Measurements from ENCODE around the gene HUNK.
A peak's percentile ranks its signal among the peaks of the same experiment; 100 is the strongest.
"Not testable (repeated sequence)": the region's sequence is repeated elsewhere in the genome, so short reads cannot be mapped to it uniquely, and the experiment has no call there.

Gene HUNK

GRCh38 chr21:31872452-31873274, at the start of gene HUNK:
HUNK (plus strand) TSS chr21:31873020; CDS start chr21:31873675, 655 bp downstream.
- DNase-seq (ENCODE audit: low read depth in 2 of 2) = no peak

DNA sequence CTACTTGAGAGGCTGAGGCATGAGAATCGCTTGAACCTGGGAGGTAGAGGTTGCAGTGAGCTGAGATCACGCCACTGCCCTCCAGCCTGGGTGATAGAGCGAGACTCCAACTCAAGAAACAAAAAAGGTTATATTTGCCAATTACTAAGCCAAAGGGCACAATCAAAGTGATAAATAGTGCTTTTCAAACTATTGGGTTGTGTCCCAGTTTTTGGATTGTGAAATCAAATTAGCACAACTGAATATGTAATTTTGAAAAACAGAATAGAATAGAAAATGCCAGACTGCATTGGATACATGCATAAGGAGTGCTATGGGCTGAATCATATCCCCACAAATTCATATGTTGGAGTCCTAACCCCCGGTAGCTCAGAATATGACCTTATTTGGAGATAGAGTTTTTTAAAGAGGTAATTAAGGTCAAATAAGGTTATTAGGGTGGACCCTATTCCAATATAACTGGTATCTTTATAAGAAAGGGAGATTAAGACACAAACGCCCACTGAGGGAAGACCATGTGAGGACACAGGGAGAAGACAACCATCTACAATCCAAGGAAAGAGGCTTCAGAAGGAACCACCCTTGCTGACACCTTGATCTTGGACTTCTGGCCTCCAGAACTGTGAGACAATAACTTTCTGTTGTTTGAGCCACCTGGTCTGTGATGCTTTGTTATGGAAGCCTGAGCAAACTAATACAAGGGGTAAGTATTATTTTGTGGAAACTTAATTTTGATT, 42.9 kb upstream of the HUNK start:
- no peak for DNase-seq (ENCODE audit: low read depth in 2 of 2)

- DNase-seq (ENCODE audit: low read depth in 2 of 2) = no peak
These were observed 42.1 kb upstream of the HUNK start for GRCh38 chr21:31830701-31831100.

- no peak for DNase-seq (ENCODE audit: low read depth in 2 of 2)
These were observed 35.8 kb upstream of the HUNK start for GRCh38 chr21:31837041-31837440.

DNA sequence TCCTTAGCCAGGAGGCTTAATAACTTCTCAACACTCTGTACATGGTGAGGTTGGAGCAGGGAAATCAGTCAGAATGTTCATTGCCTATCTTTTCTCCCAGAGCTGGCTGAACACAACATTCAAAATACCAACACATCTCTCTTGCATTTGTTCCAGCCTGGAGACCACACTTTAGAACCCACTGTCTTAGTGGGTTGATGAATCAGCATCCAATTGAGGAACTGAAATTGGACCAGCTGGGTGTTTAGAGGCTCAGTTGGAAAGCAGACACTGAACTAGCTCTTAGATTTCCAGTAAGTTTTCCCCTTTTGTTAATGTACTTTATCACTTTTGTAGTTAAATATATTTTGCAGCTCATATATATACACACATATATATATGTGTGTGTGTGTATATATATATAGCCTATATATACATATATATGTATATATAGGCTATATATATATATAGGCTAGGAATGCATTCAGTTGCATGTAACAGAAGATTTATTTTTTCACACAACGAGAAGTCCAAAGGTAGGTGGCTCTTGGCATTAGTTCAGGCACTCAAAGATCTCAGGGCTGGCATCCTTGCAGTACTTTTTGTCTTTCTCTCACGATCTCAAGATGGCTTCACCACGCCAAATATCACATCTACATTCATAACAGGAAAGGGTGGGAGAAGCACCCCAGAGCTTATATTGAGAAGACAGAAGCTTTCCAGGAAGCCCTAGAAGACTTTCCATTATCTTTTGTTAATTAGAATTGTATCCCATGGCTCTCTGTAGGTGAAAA, 35.0 kb upstream of the HUNK start:
- no peak for DNase-seq (ENCODE audit: low read depth in 2 of 2)

DNA sequence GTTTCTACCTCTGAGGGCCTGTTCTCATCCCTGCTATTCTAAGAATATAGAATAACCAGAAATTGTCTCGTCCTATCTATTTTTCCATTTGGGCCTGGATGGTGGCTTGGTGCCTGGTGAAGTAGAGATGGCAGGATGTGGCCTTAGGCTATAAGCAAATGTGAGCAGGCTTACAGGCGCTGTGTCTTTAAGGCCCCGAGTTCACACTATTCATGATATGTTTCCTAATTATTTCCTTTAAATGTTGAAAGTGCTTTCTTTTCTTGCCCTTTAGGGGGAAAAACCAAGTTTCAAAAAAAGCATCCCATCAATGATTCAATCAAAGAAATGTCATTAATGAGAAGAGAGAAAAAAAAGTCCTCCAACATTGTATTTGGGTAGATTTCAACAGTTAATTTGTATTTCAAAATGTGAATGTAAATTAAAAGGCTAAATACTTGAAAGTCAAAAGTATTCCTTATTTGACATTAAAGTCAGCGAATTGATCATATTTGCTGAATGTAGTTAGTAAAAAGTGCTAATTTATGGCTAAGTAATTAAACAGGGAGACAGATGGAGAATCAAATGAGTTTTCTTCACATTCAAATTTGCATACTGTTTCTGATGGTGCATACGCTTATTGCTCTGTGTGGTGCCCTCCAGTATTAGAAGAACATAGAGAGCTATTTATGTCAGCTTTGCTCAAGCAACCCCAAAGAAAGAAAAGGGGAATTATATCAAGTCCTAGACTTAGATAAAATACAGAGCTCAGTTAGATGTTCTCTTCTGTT, 34.0 kb upstream of the HUNK start:
- no peak for DNase-seq (ENCODE audit: low read depth in 2 of 2)

GRCh38 chr21:31844206-31844605, 28.6 kb upstream of the HUNK start:
- DNase-seq (ENCODE audit: low read depth in 2 of 2) = no peak

- no peak for DNase-seq (ENCODE audit: low read depth in 2 of 2)
These were observed 27.6 kb upstream of the HUNK start for GRCh38 chr21:31845151-31845729.

DNA sequence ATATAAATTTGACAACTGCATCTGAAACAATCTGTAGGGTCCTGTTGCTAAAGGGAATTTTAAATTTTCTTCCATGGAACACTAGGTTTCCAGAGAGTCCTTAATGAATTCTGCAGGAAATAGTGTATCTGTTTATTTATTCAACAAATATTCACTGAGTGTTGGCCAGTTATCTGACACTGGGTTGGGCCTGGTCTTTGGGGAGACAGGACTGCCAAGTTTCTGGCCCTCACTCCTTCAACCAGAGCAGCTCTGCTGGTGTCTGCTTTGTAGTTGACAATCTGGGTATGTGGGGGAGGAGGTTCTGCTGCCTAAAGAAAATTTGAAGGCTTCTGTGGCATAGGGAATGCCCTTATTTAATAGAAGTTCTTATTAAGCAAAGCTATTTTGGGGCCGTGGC, 26.1 kb upstream of the HUNK start:
- no peak for DNase-seq (ENCODE audit: low read depth in 2 of 2)

DNA sequence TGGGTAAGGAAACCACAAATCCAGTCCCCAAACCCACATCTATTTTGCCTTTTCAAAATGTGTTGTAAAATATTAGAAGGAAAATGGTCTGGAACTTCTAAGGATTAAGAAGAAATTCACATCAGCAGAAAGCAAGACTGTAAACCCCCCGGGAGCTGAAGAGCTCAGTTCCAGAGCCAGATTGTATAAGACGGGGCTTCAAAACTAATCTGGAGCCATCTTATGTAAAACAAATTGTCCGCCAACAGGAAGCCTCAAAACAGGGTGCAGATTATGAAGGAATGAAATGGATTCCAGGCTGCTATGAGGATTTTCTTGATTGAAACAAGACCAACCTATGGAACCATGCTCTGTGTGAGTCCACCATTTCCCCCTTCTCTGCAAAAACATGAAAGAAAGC, 25.1 kb upstream of the HUNK start:
- DNase-seq (ENCODE audit: low read depth in 2 of 2) = no peak

- no peak for DNase-seq (ENCODE audit: low read depth in 2 of 2)
These were observed 24.4 kb upstream of the HUNK start for GRCh38 chr21:31848326-31848985.

GRCh38 chr21:31850886-31851285, 21.9 kb upstream of the HUNK start:
- DNase-seq (ENCODE audit: low read depth in 2 of 2) = no peak

- DNase-seq (ENCODE audit: low read depth in 2 of 2) = no peak
These were observed 17.6 kb upstream of the HUNK start for GRCh38 chr21:31855180-31855579.

DNA sequence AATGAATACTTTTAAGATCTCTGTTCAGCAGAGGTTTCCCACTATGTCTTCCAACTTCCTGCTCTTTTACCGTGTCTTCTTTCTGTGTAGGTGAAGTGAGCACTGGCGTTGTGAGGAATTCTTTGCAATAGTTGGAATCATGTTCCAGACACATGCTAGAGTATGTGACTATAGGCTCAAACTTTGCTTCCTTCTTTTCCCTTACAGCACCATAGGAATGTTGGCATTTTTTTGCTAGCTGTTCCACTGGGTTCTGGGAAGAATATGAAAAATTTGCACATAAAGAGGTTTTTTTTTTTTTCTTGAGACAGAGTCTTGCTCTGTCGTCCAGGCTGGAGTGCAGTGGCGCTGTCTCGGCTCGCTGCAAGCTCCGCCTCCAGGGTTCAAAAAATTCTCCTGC, 15.7 kb upstream of the HUNK start:
- no peak for DNase-seq (ENCODE audit: low read depth in 2 of 2)

- not testable (repeated sequence) for DNase-seq (ENCODE audit: low read depth in 2 of 2)
These were observed 15.2 kb upstream of the HUNK start for GRCh38 chr21:31857631-31858030.

- no peak for DNase-seq (ENCODE audit: low read depth in 2 of 2)
These were observed 12.0 kb upstream of the HUNK start for GRCh38 chr21:31860851-31861250.

DNA sequence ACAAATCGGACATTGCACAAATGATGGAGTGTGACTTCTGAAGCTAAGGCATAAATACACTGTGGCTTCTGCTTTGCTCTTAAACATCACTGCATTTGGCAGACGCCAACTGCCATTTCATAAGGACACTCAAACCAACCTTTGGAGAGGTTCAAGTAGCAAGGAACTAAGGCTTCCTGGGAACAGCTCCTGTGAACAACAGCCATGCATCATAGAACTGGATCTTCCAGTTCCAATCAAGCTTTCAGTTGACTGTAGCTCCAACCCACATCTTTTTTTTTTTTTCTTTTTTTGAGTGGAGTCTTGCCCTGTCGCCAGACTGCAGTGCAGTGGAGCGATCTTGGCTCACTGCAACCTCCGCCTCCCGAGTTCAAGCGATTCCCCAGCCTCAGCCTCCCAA, 10.7 kb upstream of the HUNK start:
- DNase-seq (ENCODE audit: low read depth in 2 of 2) = no peak

DNA sequence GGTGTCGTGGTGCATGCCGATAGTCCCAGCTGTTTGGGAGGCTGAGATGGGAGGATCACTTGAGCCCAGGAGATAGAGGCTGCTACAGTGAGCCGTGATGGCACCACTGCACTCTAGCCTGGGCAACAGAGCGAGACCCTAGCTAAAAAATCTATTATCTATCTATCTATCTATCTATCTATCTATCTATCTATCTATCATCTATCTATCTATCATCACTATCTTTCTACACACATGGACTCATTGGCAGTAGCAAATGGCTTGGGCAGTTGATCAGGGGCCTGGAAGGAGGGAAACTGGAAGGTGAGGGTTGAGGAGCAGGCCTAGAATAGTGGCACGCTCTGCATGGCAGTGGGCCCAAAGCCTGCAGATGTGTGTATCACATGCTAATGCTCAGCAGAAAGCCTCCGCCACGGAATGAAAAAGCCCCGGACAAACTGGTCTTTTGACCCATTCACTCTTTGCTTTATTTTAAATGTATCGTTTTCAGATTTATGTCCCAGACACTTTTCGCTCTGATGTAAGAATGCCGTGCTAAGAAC, 7.3 kb upstream of the HUNK start:
- DNase-seq (ENCODE audit: low read depth in 2 of 2) = no peak

- peak; percentile 16 to 42 for DNase-seq (ENCODE audit: low read depth in 2 of 2)
These were observed 6.7 kb upstream of the HUNK start for GRCh38 chr21:31866077-31866511.

DNA sequence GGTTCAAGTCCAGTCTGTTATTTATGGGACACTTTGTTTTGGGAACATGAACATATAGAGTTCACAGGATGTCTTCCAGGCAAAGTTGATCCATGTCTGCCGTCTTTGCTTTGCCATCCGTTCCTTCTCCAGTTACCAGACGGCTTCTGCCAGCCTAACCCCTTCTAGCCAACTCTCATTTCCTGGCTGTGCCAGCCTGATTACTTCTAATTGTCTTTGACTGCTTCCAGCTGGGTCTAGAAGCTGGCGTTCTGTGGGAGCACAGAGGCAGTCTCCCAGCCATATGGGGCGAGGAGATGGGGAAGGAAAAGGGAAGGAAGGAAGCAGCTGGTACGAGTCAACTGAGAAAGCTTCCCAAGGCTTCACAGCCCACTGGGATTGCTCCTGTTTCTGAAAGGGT, 3.1 kb upstream of the HUNK start:
- DNase-seq (ENCODE audit: low read depth in 2 of 2) = no peak

Data from stimulated activated CD8-positive, alpha-beta memory T cell treated with anti-CD3 and anti-CD28 coated beads, Interleukin-7, amount 100 ng/mL, for 1 hour (primary cell).